KBM-7 (cell line): ENCODE measurements around the gene ZNF365.
"Not testable (repeated sequence)": the region's sequence is repeated elsewhere in the genome, so short reads cannot be mapped to it uniquely, and the experiment has no call there.

Source experiments
- DNase-seq: peaks from one replicate; pipeline ENCODE4 v3.0.0-alpha.2; 2015
- in situ Hi-C: fragments of 300-500 bp; cut with MboI; formaldehyde crosslinking; loops from 2 replicates; pipeline ENCODE4 v1.14.3; 2020; ENCODE audit warnings: low sequenced_read_pairs, low pct_unique_long_range_greater_than_20kb, mixed read lengths

ZNF365 gene, protein sequence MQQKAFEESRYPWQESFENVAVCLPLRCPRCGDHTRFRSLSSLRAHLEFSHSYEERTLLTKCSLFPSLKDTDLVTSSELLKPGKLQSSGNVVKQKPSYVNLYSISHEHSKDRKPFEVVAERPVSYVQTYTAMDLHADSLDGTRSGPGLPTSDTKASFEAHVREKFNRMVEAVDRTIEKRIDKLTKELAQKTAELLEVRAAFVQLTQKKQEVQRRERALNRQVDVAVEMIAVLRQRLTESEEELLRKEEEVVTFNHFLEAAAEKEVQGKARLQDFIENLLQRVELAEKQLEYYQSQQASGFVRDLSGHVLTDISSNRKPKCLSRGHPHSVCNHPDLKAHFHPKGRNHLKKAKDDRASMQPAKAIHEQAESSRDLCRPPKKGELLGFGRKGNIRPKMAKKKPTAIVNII

DNA sequence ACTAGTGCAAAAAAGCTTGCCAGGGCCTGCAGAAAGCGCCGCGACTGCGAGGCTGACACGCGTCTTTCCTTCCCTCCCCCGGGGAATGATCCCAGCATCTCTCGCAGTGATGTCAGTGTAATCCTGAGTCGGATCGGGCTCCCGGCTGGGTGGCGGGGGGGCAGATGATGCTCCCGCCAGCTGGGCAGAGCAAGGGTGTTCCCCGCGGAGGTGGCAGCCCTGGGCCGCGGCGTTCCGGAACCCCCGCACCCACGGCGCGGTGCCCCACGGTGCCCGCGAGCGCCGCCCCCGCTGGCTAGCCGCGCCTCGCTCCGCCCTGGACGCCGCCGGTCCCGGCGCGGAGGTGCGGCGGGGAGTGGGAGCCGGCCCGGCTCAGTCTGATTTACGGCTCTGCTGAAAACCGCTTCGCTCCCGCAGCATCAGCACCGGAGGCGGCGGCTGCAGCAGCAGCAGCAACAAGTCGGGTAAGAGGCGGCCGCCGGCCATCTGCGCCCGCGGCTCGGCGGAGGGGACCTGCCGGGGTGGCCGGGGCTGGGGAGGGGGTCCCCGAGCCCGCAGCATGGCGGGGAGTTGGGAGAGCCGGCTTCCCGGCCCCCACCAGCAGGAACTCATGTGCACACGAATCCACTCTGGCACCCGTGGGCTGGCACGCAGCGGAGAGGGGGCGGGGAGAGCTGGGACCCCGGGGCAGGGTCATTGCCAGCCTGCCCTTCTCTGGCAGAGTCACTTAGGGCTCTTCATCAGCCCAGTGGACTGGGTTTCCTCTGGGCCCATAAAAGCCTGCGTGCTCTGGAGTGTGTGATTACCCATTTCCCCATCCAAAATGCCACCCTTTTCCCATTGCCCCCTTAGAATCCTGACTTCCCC lies at the start of gene ZNF365:
ZNF365 (plus strand) TSS at position 375 of the 867 bp plus-strand sequence. CDS start 1,825 bp downstream, outside the sequence.
- no peak for DNase-seq
- in situ Hi-C loops = no loop called here

DNA sequence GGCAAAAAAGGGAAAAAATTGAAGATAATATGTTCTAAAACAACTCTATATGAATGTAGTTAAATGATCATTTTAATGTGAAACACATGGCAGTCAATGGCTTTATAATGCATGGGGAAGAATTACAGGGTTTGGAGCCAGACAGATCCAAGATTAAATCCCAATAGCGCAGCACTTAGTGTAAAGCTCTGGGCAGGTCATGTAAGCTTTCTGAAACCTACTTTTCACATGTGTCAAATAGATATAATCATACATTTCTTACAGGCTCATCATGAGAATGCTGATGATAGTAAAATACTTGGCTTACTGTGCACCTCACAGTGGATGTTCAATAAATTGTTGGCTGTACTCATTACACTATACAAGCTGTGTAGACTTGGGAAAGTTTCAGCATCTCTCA lies 48.0 kb upstream of the ZNF365 start:
- DNase-seq = no peak
- in situ Hi-C loops = no loop called here

DNA sequence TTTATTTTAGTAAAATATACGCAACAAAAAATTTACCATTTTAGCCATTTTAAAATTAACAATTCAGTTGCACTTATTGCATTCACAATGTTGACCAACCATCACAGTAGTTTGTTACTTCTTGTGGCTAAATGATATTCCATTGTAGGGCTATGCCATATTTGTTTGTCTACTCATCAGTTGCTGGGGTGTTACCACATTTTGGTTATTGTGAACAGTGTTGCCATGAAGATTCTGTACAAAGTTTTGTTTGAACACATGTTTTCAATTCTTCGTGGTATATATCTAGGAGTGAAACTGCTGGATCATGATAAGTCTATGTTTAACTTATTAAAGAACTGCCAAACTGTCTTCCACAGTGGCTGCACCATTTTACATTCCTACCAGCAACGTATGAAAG lies 46.3 kb upstream of the ZNF365 start:
- no peak for DNase-seq
- in situ Hi-C loops = no loop called here

DNA sequence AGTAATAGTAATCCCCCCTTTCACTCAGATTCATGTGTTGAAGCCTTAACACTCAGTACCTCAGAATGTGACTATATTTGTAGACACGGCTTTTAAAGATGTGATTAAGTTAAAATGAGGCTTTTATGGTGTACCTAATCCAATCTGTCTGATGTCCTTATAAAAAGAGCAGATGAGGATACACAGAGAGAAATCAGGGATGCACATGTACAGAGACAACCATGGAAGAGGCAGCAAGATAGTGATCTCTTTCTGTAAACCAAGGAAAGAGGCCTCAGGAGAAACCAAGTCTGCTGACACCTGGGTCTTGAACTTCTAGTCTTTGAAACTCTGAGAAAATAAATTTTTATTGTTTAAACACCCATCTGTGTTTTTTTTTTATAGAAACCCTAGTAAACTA lies 44.0 kb upstream of the ZNF365 start:
- DNase-seq = no peak
- in situ Hi-C loops = no loop called here

DNA sequence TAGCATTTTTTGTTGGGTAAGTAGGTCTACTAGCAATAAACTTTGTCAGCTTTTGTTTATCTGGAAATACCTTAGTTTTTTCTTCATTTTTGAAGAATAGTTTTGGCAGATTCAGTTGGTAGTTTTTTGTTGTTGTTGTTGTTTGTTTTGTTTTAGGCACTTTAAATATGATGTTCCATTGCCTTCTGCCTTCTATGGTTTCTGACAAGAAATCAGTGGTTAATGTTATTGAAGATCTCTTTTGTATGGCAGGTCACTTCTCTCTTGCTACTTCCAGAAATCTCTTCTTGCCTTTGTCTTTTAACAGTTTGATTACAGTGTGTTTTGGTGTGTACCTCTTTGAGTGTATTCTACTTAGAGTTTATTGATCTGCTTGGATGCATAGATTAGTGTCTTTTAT lies 41.8 kb upstream of the ZNF365 start:
- in situ Hi-C loops = no loop called here
- no peak for DNase-seq

DNA sequence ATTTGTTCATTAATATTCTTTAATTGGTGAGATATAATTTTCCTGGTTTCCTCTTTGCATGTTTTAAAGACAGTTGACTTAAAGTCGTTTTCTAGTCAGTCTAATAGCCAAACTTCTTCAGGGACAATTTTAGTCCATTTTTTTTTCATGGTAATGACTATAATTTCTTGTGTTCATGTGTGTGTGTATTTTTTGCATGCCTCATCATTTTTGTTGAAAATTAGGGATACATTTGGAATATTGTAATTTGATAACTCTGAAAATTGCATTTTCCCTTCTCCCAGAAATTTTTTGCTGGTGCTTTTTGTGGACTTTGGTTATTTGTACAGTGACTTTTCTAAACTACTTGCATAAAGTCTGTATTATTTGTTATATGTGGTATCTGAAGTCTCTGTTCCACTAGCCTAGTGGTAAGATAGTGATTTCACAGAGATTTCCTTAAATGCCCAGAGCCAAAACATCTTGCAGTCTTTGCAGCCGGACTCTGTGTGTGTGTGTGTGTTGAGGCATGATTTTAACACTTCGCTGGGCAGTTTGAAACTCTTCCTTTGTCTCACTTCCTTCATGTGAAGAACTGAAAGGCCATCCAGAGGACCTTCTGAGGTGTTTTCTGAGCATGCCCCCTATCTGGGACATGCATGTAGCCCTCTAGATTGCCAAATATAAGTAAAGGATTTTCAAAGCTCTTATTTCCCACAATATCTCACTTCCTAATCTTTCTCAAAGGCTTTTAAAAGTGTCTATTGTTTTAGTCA lies 40.9 kb upstream of the ZNF365 start:
- in situ Hi-C loops = no loop called here
- DNase-seq = no peak

DNA sequence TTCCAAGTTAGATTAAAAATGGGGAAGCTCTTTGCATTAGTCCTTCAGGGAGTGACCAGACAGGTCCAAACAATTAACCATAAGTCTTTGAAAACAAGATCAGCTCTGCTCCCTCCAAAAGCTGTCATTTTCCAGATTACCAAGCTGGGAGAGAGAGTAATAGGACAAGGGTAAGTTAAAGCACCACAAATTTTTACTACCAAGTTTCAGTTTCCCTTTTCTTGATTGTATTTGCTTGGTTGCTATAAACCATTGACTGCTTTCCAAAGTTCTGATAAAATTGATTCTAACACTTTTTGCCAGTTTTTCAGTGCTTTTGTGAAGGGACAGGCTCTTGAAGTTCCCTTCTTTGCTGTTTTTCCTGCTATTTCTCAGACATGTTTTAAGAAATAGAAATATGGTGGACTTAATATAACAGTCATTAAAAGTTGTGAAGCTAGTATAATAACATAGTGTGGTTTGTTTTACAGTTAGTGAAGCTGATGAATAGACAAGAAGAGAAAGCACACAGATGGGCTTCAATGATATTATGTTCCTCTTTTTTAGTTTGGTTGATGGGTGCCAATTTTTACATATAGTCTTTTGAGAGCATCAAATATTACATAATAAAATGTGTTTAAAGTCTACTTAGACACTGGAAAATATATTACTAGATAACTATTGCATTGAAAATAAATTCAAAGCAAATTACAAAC lies 40.0 kb upstream of the ZNF365 start:
- no peak for DNase-seq
- in situ Hi-C loops = no loop called here

DNA sequence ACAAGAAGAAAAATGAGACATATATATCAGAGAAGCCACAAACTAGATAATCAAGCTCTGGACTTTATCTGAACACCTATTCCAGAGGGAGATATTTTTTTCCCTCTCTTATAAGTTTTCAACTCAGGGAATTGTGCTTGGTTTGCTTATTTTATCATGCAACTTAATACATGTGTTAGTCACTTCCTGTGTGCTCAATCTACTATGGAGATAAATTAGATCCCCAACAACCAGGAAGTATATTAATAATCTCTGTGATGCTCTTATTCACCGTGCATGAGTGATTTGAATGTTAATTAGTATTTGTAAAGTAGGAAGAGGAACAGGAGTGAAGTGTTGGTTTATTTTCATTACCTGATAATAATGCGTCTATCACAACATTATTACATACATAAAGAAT lies 38.8 kb upstream of the ZNF365 start:
- no peak for DNase-seq
- in situ Hi-C loops = no loop called here

DNA sequence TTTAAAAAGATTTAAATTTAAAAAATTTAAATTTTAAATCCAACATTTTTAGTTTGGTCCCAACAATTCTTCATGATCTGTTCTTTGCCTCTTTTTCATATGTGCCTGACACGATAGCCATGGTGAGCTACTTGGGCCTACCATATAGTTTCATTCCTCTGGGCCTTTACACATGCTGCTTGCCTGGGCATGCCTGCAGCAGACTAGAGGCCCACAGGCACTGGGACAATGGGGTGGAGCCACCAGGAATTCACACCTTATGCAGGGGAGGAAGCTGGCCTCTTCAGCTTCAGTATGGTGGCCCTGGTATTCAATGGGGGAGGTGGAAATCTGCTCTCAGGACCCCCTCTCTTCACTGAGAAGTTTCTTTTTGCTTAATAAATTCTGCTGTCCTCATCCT lies 37.8 kb upstream of the ZNF365 start:
- in situ Hi-C loops = no loop called here
- no peak for DNase-seq

DNA sequence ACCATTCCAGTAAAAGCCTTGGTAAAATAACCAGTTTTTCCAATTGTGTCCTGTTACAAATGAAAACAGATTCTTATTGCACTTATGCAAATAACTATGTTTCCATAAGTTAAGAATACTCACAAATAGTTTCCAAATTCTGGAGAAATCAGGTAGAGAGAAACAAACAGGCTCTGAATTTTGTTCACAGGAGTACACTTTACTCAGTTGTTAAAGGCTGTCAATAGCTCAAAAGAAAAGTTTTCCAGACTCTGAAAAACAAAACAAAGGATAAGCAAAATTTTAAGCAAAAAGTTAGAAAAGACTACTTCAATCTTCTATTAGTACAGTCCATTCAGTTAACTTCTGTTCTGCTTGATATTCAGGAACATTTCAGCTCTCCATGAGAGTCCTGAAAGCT lies 32.8 kb upstream of the ZNF365 start:
- in situ Hi-C loops = no loop called here
- no peak for DNase-seq

DNA sequence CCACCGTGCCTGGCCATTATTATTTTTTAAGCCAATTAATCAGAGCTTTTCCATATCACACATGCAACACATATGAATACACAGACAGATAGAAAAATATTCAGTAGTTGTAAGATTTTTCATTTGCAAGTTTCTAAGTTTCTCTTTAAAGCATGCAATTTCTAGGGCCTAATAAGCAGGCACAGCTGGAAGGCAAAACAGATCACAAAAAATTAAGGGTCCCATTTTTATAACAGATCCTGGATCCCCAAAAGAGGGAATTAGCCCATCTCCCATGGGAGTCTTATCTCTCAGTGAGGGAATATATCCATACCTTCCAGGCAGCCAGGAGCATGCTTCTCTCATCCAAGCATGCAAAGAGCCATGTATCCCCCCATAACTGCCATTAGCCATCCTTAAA lies 31.2 kb upstream of the ZNF365 start:
- no peak for DNase-seq
- in situ Hi-C loops = no loop called here

DNA sequence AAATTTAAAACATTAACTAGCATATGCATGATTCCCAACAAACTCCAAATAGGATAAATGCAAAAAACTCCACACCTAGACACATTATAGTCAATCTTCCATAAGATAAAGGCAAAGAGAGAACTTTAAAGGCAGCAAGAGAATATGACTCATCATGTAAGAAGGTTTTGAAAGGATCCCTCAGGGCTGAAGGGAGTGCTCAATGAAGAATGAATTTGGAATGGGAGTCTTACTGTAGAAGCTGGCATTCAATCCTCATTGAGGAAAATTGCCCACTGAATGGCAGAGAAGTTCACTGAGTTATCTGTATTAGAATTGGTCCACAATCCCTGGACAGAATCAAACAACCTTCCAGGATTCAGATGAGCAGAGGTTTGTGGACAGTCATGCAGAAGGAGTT lies 26.1 kb upstream of the ZNF365 start:
- in situ Hi-C loops = no loop called here
- no peak for DNase-seq

DNA sequence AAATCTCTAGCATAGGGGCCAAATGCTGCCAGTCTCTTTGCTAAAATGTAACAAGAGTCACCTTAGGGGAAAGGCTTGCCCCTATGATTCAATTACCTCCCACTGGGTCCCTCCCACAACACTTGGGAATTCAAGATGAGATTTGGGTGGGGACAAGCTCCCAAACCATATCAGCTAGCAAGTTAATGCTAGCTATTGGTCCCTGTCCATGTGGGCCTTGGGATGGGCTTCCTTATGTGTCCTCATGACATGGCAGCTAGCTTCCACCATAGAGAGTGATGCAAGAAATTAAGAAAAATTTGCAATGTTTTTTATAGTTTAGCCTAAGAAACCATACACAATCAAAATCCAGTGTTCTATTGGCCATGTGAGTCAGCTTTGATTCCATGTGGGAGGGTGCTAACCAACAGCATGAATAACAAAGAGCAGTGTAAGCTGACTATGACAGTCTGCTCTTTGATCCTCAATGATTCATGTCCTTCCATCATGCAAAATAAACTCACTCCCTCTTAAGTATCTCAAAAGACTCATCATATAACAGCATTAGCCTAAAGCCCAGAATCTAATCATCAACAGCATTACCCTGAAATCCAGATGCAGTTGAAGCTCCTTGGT lies 21.7 kb upstream of the ZNF365 start:
- DNase-seq = no peak
- in situ Hi-C loops = no loop called here

DNA sequence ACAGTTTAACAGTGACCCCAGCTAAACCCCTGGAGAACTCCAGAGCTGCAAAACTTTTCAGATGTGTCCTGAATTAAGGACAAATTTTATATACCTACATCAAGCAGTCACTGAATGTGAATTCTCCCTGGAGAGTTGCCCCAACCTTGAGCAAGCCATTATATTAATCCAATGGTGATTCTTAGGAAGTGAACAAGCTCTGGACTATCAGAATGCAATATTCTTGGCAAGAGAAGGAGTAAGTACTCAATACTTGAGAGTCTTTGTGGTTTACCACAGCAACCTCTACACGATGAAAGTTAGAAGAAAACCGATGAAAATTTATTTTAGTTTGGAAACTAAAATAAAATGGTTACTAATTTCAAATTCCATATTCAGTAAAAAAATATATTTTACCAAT lies 19.3 kb upstream of the ZNF365 start:
- in situ Hi-C loops = no loop called here
- DNase-seq = no peak

DNA sequence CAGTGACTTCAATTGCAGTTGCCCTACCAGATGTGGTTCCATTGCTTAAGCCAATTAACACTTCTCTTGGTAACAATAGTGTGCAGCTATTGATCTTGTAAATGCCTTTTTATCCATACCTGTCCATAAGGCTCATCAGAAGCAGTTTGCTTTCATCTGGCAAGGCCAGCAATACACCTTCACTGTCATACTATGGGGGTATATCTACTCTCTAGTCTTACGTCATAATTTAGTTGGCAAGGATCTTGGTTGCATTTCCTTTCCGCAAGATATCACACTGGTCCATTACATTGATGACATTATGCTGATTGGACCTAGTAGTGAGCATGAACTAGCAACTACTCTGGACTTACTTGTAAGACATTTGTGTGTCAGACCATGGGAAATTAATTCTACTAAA lies 17.7 kb upstream of the ZNF365 start:
- in situ Hi-C loops = no loop called here
- no peak for DNase-seq

DNA sequence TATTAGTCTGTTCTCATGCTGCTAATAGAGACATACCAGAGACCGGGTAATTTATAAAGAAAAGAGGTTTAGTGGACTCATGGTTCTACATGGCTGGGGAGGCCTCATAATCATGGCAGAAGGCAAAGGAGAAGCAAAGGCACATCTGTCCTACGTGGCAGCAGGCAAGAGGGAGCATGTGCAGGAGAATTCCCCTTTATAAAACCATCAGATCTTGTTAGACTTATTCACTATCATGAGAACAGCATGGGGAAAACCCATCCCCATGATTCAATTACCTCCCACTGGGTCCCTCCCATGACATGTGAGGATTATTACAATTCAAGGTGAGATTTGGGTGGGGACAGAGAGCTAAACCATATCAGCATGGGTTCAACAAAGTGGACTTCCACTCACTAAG lies 16.0 kb upstream of the ZNF365 start:
- DNase-seq, in situ Hi-C loops: not testable (repeated sequence)

DNA sequence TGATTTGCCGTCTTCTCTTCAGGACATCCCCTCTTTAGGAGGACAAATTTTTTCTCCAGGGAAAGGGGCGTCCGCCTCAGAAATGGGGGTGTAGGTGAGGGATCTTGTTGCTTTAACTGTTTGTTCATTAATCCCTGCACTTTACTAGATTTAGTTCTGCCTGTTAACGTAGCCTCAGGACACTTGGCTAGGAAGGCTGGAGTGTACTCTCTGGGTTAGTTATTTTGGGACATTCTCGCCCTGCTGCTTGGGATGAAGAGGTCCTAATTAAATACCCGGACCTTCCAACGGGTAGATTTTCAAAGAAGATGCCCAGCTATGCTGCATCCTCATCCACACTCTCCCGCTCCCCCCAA lies 552 bp upstream of the ZNF365 start:
- DNase-seq = no peak
- in situ Hi-C loops = no loop called here

DNA sequence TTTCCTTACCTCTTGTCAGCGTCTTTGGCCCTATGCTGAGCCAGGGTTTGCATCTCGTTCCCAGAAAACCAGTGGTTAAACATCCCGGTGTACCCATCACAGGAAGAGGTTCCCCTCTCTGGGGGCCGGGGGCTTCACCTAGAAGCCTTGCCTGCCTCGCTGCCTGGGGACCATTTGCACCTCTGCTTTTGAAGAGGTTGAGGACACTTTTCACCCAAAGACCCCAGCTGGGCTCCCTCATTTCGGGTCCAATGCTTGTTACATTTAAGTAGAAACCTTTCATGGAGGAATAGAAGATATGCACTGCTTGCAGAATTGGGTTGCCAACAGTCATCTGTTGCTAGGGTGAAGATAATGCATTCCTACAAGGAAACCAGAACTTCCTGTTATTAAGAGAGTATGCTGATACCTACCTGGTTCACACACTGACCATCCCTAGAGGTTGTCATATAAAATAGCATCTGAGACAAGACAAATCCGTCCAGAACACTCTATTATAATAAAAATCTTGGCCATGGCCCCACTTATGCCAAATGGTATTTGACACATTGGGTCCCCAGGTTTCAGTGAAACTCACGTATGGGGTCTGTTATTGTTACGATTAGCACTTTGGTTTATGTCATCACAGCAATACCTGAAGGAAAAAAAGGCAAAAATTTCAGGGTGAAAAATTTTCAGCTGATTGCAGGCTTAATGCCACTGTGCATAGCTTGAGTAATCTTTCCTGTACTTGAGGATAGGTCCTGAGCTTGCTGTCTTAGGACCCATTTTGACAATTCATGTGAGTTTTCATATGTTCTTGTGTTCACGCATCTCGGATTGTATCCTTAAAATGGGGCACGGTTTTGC lies 917 bp downstream of the ZNF365 start:
- in situ Hi-C loops = no loop called here
- no peak for DNase-seq
